HepG2 (cell line): ENCODE data around the gene SNAPIN.

Source experiments
- FOXA1 ChIP-seq, 2 experiments: fragments of 450-650 bp in 1 of 2; sonication (generic) in 1 of 2; formaldehyde crosslinking in 1 of 2; IDR thresholded peaks; 2 replicates each; pipeline versions ENCODE4 v1.4.0 to v1.6.1; 2016 to 2020; ENCODE audit warnings: missing genetic modification reagents in 1 of 2
- MXD4 ChIP-seq: IDR thresholded peaks from 2 replicates; pipeline ENCODE4 v1.6.1; 2016; ENCODE audit warnings: mild to moderate bottlenecking, missing biosample characterization, missing genetic modification reagents
- MXI1 ChIP-seq: IDR thresholded peaks from 3 replicates; pipeline ENCODE4 v1.6.1; 2012; ENCODE audit warnings: low read depth, low read length, inconsistent platforms, borderline replicate concordance
- NR3C1 ChIP-seq: sonication (generic); formaldehyde crosslinking; IDR thresholded peaks from 2 replicates; pipeline ENCODE4 v1.4.0; 2020; ENCODE audit warnings: missing genetic modification reagents
- POLR2A ChIP-seq, 2 experiments: IDR thresholded peaks; 2 replicates each; pipeline ENCODE4 v1.6.1; 2011; ENCODE audit warnings: low read depth in 2 of 2, low read length in 2 of 2, mild to moderate bottlenecking in 1 of 2, moderate library complexity in 1 of 2; ENCODE audit not compliant: insufficient read depth in 1 of 2
- SP4 ChIP-seq: sonication (generic); formaldehyde crosslinking; IDR thresholded peaks from 2 replicates; pipeline ENCODE4 v1.8.1; 2023; ENCODE audit warnings: mild to moderate bottlenecking, missing genetic modification reagents
- ZFP82 ChIP-seq: sonication (generic); formaldehyde crosslinking; IDR thresholded peaks from 2 replicates; pipeline ENCODE4 v1.5.1; 2020; ENCODE audit warnings: mild to moderate bottlenecking, missing genetic modification reagents, borderline replicate concordance
- ZFX ChIP-seq: sonication (generic); formaldehyde crosslinking; IDR thresholded peaks from 2 replicates; pipeline ENCODE4 v1.4.0; 2020; ENCODE audit warnings: mild to moderate bottlenecking, low read depth, missing genetic modification reagents, moderate library complexity
- ZNF296 ChIP-seq: sonication (generic); formaldehyde crosslinking; conservative IDR thresholded peaks from 2 replicates; pipeline ENCODE4 v1.5.0; 2020; ENCODE audit warnings: mild to moderate bottlenecking, missing genetic modification reagents
- TF ChIP-seq, protein P1 (sequence below): sonication (generic); formaldehyde crosslinking; IDR thresholded peaks from 2 replicates; pipeline ENCODE4 v1.5.0; 2020; ENCODE audit warnings: mild to moderate bottlenecking, missing genetic modification reagents, moderate library complexity
- TF ChIP-seq, protein P2 (sequence below): sonication (generic); formaldehyde crosslinking; IDR thresholded peaks from 2 replicates; pipeline ENCODE4 v1.5.1; 2020; ENCODE audit warnings: missing genetic modification reagents, mild to moderate bottlenecking, borderline replicate concordance
- TF ChIP-seq, protein P3 (sequence below): IDR thresholded peaks from 2 replicates; pipeline ENCODE4 v1.6.1; 2016; ENCODE audit warnings: low read depth, control low read depth
- TF ChIP-seq, protein P4 (sequence below), 2 experiments: fragments of 450-650 bp in 1 of 2; sonication (generic) in 1 of 2; formaldehyde crosslinking in 1 of 2; IDR thresholded peaks; 2 replicates each; pipeline versions ENCODE4 v1.6.1 to v1.8.0; 2016 to 2022; ENCODE audit warnings: antibody characterized with exemption in 1 of 2, mild to moderate bottlenecking in 1 of 2, missing genetic modification reagents in 1 of 2

DNA sequence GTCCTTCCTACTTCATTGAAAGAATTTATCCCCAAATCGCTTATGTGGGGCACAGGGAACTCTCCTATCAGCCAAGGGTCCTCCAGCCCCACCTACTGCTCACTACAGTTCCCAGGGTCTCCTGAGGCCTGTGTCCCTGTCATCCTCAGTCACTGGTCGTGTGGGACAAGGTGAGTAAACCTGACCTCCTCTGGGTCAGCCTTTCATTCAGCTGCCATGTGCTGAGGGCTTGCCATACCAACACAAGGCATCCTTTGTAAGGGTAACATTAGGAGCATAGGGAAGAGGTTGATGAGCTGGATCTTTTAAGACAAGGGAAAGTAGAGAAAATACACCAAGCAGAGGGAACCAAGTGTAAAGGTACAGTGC lies 11.2 kb upstream of the SNAPIN start:
- TF ChIP-seq, protein P1, sequence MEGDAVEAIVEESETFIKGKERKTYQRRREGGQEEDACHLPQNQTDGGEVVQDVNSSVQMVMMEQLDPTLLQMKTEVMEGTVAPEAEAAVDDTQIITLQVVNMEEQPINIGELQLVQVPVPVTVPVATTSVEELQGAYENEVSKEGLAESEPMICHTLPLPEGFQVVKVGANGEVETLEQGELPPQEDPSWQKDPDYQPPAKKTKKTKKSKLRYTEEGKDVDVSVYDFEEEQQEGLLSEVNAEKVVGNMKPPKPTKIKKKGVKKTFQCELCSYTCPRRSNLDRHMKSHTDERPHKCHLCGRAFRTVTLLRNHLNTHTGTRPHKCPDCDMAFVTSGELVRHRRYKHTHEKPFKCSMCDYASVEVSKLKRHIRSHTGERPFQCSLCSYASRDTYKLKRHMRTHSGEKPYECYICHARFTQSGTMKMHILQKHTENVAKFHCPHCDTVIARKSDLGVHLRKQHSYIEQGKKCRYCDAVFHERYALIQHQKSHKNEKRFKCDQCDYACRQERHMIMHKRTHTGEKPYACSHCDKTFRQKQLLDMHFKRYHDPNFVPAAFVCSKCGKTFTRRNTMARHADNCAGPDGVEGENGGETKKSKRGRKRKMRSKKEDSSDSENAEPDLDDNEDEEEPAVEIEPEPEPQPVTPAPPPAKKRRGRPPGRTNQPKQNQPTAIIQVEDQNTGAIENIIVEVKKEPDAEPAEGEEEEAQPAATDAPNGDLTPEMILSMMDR (CRISPR knock-in tag): peak; percentile 42
- TF ChIP-seq FOXA1 (IDR thresholded peaks at IDR 0.05): no peak
- no peak for TF ChIP-seq FOXA1 (CRISPR knock-in tag; IDR thresholded peaks at IDR 0.05)
- TF ChIP-seq, protein P2, sequence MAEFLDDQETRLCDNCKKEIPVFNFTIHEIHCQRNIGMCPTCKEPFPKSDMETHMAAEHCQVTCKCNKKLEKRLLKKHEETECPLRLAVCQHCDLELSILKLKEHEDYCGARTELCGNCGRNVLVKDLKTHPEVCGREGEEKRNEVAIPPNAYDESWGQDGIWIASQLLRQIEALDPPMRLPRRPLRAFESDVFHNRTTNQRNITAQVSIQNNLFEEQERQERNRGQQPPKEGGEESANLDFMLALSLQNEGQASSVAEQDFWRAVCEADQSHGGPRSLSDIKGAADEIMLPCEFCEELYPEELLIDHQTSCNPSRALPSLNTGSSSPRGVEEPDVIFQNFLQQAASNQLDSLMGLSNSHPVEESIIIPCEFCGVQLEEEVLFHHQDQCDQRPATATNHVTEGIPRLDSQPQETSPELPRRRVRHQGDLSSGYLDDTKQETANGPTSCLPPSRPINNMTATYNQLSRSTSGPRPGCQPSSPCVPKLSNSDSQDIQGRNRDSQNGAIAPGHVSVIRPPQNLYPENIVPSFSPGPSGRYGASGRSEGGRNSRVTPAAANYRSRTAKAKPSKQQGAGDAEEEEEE (CRISPR knock-in tag): no peak
- peak; percentile 44; the same call in 1 of the 2 replicates for TF ChIP-seq ZFX (CRISPR knock-in tag)
- TF ChIP-seq ZFP82 (CRISPR knock-in tag): no peak
- TF ChIP-seq SP4 (CRISPR knock-in tag): no peak
- no peak for TF ChIP-seq NR3C1 (CRISPR knock-in tag)
- TF ChIP-seq, protein P3, sequence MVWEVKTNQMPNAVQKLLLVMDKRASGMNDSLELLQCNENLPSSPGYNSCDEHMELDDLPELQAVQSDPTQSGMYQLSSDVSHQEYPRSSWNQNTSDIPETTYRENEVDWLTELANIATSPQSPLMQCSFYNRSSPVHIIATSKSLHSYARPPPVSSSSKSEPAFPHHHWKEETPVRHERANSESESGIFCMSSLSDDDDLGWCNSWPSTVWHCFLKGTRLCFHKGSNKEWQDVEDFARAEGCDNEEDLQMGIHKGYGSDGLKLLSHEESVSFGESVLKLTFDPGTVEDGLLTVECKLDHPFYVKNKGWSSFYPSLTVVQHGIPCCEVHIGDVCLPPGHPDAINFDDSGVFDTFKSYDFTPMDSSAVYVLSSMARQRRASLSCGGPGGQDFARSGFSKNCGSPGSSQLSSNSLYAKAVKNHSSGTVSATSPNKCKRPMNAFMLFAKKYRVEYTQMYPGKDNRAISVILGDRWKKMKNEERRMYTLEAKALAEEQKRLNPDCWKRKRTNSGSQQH (CRISPR knock-in tag): no peak
- peak in 1 of 2 experiments; percentile 48; a peak in 2 of 4 replicates for TF ChIP-seq POLR2A (IDR thresholded peaks at IDR 0.05; ENCODE audit: insufficient read depth in 1 of 2, low read depth in 2 of 2, low read length in 2 of 2)
- TF ChIP-seq MXI1: 0 out of 3 replicates have a peak, but pooled peaks have one; percentile 23
- TF ChIP-seq MXD4 (CRISPR knock-in tag): no peak
- TF ChIP-seq, protein P4, sequence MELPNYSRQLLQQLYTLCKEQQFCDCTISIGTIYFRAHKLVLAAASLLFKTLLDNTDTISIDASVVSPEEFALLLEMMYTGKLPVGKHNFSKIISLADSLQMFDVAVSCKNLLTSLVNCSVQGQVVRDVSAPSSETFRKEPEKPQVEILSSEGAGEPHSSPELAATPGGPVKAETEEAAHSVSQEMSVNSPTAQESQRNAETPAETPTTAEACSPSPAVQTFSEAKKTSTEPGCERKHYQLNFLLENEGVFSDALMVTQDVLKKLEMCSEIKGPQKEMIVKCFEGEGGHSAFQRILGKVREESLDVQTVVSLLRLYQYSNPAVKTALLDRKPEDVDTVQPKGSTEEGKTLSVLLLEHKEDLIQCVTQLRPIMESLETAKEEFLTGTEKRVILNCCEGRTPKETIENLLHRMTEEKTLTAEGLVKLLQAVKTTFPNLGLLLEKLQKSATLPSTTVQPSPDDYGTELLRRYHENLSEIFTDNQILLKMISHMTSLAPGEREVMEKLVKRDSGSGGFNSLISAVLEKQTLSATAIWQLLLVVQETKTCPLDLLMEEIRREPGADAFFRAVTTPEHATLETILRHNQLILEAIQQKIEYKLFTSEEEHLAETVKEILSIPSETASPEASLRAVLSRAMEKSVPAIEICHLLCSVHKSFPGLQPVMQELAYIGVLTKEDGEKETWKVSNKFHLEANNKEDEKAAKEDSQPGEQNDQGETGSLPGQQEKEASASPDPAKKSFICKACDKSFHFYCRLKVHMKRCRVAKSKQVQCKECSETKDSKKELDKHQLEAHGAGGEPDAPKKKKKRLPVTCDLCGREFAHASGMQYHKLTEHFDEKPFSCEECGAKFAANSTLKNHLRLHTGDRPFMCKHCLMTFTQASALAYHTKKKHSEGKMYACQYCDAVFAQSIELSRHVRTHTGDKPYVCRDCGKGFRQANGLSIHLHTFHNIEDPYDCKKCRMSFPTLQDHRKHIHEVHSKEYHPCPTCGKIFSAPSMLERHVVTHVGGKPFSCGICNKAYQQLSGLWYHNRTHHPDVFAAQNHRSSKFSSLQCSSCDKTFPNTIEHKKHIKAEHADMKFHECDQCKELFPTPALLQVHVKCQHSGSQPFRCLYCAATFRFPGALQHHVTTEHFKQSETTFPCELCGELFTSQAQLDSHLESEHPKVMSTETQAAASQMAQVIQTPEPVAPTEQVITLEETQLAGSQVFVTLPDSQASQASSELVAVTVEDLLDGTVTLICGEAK (IDR thresholded peaks at IDR 0.05): no peak
- TF ChIP-seq, protein P4 (CRISPR knock-in tag; IDR thresholded peaks at IDR 0.05): no peak
- no peak for TF ChIP-seq ZNF296 (CRISPR knock-in tag)
